GM12875 (cell line): ENCODE measurements around the gene DAND5.

Source experiments
- H3K4me3 ChIP-seq: one replicate; pipeline ENCODE4 v1.5.1; 2011; ENCODE audit warnings: low read depth, low read length, control low read depth
- TF ChIP-seq, protein P1 (sequence below): IDR thresholded peaks from 2 replicates; pipeline ENCODE4 v1.5.1; 2011; ENCODE audit warnings: low read depth, mild to moderate bottlenecking, control low read depth, inconsistent platforms, low read length, moderate library complexity, borderline replicate concordance; ENCODE audit not compliant: insufficient read depth

The DAND5 gene

DNA sequence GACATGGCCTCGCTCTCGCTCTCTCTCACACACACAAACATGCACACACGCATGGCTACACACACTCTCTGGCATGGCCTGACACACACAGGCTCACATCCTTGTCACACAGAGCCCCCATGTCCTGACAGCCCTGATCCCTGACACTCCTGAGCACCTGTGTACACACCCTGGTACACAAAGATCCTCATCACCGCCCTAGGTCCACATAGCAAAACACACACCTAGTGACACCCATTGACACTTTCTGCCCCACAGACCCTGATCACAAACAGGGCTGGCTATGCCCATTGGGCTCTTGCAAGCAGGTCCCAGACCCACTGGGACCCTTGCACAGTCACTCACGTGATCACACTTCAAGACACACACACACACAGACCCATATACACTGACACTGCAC lies 21.9 kb downstream of the DAND5 start:
- TF ChIP-seq, protein P1, sequence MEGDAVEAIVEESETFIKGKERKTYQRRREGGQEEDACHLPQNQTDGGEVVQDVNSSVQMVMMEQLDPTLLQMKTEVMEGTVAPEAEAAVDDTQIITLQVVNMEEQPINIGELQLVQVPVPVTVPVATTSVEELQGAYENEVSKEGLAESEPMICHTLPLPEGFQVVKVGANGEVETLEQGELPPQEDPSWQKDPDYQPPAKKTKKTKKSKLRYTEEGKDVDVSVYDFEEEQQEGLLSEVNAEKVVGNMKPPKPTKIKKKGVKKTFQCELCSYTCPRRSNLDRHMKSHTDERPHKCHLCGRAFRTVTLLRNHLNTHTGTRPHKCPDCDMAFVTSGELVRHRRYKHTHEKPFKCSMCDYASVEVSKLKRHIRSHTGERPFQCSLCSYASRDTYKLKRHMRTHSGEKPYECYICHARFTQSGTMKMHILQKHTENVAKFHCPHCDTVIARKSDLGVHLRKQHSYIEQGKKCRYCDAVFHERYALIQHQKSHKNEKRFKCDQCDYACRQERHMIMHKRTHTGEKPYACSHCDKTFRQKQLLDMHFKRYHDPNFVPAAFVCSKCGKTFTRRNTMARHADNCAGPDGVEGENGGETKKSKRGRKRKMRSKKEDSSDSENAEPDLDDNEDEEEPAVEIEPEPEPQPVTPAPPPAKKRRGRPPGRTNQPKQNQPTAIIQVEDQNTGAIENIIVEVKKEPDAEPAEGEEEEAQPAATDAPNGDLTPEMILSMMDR, result no peak
- H3K4me3 ChIP-seq, result no peak overlapping the region

DNA sequence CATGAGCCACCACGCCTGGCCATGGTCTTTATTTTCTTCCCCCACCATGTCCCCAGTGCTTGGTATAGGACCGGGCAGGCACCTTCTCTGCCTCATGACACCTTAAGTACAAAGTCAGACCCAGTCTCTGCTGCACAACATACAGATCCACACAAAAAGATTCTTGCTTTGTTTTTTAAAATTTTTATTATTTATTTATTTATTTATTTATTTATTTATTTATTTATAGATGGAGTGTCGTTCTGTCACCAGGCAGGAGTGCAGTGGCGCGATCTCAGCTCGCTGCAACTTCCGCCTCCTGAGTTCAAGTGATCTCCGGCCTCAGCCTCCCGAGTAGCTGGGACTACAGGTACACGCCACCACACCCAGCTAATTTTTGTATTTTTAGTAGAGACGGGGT lies 23.4 kb downstream of the DAND5 start:
- H3K4me3 ChIP-seq, result no peak overlapping the region
- TF ChIP-seq, protein P1, result no peak

DNA sequence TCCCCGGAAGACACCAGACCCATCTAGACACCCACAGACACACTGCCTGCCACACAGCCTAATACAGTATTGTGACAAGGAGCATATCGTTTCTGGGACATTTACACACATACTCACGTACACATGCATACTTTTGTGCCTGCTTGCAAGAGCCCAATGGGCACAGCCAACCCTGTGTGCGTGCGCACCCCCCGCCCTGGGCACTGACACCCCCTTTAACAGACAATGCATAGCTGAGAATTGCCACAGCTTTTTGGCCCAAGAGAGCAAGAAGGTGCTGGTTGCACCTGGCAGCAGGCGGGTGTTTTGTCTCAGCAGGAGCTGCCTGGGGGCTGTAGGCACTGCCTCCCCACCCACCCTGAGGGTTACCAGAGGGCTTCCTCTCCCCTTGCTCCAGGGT lies 24.2 kb downstream of the DAND5 start:
- H3K4me3 ChIP-seq, result no peak overlapping the region
- TF ChIP-seq, protein P1, result no peak

DNA sequence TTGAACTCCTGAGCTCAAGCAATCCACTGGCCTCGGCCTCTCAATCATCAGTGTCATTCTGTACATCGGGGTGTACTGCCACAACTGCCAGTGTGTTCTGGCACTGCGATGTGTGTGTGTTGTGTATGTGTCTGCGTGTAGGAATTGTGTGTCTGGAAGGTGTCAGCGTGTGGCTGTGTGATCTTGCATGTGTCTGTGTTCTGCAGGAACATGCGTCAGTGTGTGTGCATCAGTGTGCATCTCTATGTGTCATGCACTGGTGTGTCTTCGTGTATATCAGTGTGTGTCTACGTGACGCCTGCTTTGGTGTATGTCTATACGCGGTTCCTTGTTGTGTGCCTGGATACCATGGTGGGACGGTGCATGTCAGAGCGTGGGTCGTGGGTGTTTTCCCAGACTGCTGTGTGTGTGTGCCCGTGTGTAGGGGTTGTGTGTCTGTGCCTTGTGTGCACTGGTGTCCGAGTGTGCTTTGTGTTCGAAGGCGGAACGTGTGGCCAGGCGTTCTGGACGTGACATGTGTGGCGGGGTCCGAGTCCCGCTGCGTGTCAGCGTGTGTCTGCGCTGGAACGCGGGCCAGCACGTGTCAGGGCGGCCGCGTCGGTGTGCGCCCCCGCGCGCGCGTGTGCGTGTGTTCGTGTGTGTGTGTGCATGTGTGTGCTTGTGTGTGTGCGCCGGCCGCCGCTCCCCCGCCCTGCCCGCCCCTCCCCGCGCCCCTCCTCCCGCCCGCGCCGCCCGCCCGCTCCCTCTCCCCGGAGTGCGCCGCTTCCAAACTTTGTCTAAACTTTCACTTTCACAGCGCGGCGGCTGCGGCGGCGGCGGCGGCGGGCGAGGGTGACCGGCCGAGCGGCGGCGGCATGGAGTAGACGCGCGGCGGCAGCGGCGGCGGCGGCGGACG lies 25.6 kb downstream of the DAND5 start, which contains the start of gene NFIX:
TSS of gene NFIX (plus strand) at position 775 of the 895 bp plus-strand sequence. CDS start 363 bp downstream, outside the sequence.
- TF ChIP-seq, protein P1, result no peak
- peak within 1 kb of the TSS; percentile 36 for H3K4me3 ChIP-seq

DNA sequence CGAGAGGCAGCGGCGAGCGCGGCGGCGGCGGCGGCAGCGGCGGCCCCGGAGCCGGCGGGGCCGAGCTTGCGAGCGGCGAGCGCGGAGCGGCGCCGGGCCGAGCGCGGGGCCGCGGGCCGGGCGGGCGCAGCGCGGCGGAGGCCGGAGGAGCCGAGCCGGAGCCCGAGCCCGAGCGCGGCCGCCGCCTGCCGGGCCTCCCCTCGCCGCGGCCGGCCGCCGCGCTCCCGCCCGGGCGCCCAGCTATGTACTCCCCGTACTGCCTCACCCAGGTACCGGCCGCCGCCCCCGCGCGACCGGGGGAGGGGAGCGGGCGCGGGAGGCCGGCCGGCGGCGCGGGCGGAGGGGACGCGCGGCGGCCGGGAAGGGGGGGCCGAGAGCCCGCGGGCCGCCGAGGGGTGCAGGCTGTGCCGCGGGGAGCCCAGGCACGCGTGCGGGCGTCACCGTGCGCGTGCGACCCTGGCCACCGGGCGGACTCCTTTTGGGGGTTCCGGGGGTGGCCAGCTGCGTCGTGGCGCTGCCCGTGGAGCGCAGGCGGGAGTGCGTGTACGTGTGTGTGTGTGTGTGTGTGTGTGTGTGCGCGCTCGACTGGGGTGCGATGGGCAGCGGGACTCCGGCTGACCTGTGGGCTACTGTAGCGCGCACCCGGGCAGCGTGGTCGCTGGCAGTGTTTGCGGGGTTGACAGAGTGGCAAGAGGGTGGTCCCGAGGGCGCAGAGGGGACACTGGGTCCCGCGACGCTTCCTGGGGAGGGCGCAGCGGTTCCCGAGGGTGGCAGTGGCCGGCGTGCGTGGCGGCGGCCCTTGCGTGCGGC lies 26.4 kb downstream of the DAND5 start:
- TF ChIP-seq, protein P1, result no peak
- no peak overlapping the region for H3K4me3 ChIP-seq

DNA sequence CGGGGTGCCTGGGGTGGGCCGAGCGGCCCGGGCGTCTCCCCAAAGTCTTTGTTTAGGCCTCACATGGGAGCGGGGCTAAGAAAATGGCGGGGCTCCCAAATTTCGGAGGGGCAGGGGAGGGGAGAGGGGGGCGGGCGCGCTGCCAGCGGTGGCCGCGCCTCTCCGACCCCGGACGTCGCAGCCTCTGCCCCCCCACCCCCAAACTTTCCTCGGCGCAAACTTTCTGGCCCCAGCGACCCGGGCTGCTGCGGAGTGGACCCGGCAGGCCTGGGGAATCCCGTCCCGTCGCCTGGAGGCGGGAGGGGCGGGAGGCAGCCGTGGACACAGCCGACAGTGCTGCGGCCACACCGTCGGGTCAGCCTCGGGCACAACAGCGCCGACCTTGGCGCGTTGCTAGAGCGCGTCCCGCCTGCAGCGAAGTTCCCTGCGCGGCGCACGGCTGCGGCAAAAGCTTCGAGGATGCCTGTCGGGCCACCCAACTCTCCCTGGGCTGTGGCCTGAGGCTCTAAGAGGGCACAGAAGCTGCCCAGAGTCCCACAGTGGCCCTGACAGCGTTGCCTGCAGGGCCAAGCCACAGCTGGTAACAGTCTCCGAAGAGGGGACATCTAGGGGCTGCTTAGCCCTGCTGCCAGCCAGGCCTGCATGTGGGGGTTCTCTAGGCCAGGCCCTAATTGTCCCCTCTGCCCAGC lies 27.2 kb downstream of the DAND5 start:
- H3K4me3 ChIP-seq, result no peak overlapping the region
- TF ChIP-seq, protein P1, result no peak
